ENCODE results near the gene SARM1. TPM values are rescaled to one million over a fixed set of nuclear protein-coding genes. Genes with fewer than 3 reads are reported as not detected.

The SARM1 gene
- total and polyA plus RNA-seq, 7 experiments from 2014 or later = 5.2 to 34.1 (median 25.0) TPM

GRCh38 chr17:28394337-28395116, 23.0 kb downstream of the SARM1 start:
- no peak for ATAC-seq
- peaks cover 12 to 38% (median 22%) of the 10 kb centered on the region in 5 donors for H3K36me3 Mint-ChIP-seq
- H3K4me1 ChIP-seq (ENCODE audit: control insufficient read depth in 2 of 2, insufficient read depth in 2 of 2, low read length in 2 of 2) = no peaks in the 10 kb centered on the region
- CTCF ChIA-PET = interaction anchor here (1.4 kb wide), 1 partner anchor 22 kb away, joined by 4 read pairs; no protein-coding TSS in a partner anchor
- POLR2A ChIA-PET = interaction anchor here (0.6 to 1.1 kb wide), 2 partner anchors 8 to 36 kb away, joined by 3 read pairs; no protein-coding TSS in a partner anchor
- peaks cover 0 to 1% (median 0%) of the 10 kb centered on the region in 11 donors for H3K9me3 Mint-ChIP-seq
- no peak overlapping the region for H3K4me3 Mint-ChIP-seq
- no peak overlapping the region for H3K4me3 ChIP-seq (ENCODE audit: low read length)
- H3K27me3 ChIP-seq (ENCODE audit: control insufficient read depth in 2 of 2, insufficient read depth in 2 of 2, low read length in 2 of 2) = no peaks in the 10 kb centered on the region
- H3K27me3 Mint-ChIP-seq = no peaks in the 10 kb centered on the region
- DNase-seq = no peak
- no peak overlapping the region for H3K27ac ChIP-seq (ENCODE audit: low read depth, low read length)
- H3K9me3 ChIP-seq (ENCODE audit: control insufficient read depth in 2 of 3, low read length in 3 of 3) = no peaks in the 10 kb centered on the region
- H3K4me1 Mint-ChIP-seq = peaks cover 0 to 2% (median 0%) of the 10 kb centered on the region in 7 donors
- intact Hi-C loops (cut with micrococcal nuclease) = no loop called here
- peak overlapping the region in 1 of 9 donors; percentile 26 for H3K27ac Mint-ChIP-seq
- peaks cover 0 to 66% (median 4%) of the 10 kb centered on the region in 3 experiments for H3K36me3 ChIP-seq (ENCODE audit: control insufficient read depth in 2 of 3, insufficient read depth in 3 of 3, low read length in 3 of 3)

- H3K27ac ChIP-seq (ENCODE audit: low read depth, low read length) = no peak overlapping the region
- no peaks in the 10 kb centered on the region for H3K4me1 ChIP-seq (ENCODE audit: control insufficient read depth in 2 of 2, insufficient read depth in 2 of 2, low read length in 2 of 2)
- CTCF ChIA-PET = interaction anchor here (1.4 kb wide), 1 partner anchor 21 kb away, joined by 4 read pairs; no protein-coding TSS in a partner anchor
- no peaks in the 10 kb centered on the region for H3K9me3 ChIP-seq (ENCODE audit: control insufficient read depth in 2 of 3, low read length in 3 of 3)
- POLR2A ChIA-PET = no interaction called here
- H3K36me3 Mint-ChIP-seq = peaks cover 11 to 29% (median 14%) of the 10 kb centered on the region in 5 donors
- intact Hi-C loops (cut with micrococcal nuclease) = no loop called here
- H3K9me3 Mint-ChIP-seq = peaks cover 0 to 1% (median 0%) of the 10 kb centered on the region in 11 donors
- H3K36me3 ChIP-seq (ENCODE audit: control insufficient read depth in 2 of 3, insufficient read depth in 3 of 3, low read length in 3 of 3) = peaks cover 0 to 58% (median 4%) of the 10 kb centered on the region in 3 experiments
- H3K4me3 ChIP-seq (ENCODE audit: low read length) = no peak overlapping the region
- peak overlapping the region in 1 of 9 donors; percentile 53 for H3K27ac Mint-ChIP-seq
- ATAC-seq = no peak
- no peaks in the 10 kb centered on the region for H3K27me3 ChIP-seq (ENCODE audit: control insufficient read depth in 2 of 2, insufficient read depth in 2 of 2, low read length in 2 of 2)
- H3K4me1 Mint-ChIP-seq = peaks cover 0 to 2% (median 0%) of the 10 kb centered on the region in 7 donors
- H3K4me3 Mint-ChIP-seq = no peak overlapping the region
- no peaks in the 10 kb centered on the region for H3K27me3 Mint-ChIP-seq
- no peak for DNase-seq
Observed at GRCh38 chr17:28395426-28395825, 23.9 kb downstream of the SARM1 start.

DNA sequence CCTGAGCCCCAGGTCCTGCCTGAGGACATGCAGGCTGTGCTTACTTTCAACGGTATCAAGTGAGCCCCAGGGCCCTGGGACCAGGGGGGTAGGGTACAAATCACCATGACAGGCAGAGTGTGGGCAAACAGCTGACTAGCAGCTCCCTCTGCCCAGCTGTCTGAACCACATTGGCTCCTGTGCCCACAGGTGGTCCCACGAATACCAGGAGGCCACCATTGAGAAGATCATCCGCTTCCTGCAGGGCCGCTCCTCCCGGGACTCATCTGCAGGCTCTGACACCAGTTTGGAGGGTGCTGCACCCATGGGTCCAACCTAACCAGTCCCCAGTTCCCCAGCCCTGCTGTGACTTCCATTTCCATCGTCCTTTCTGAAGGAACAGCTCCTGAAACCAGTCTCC, 24.5 kb downstream of the SARM1 start:
- intact Hi-C loops (cut with micrococcal nuclease) = no loop called here
- POLR2A ChIA-PET = no interaction called here
- Histone ChIP-seq H3K27me3 (ENCODE audit: control insufficient read depth in 2 of 2, insufficient read depth in 2 of 2, low read length in 2 of 2) (no peaks in the 10 kb centered on the region), H3K9me3 (ENCODE audit: control insufficient read depth in 2 of 3, low read length in 3 of 3) (no peaks in the 10 kb centered on the region), H3K4me1 (ENCODE audit: control insufficient read depth in 2 of 2, insufficient read depth in 2 of 2, low read length in 2 of 2) (no peaks in the 10 kb centered on the region), H3K27ac (ENCODE audit: low read depth, low read length) (no peak overlapping the region), H3K36me3 (ENCODE audit: control insufficient read depth in 2 of 3, insufficient read depth in 3 of 3, low read length in 3 of 3) (peaks cover 0 to 52% (median 2%) of the 10 kb centered on the region in 3 experiments), H3K4me3 (ENCODE audit: low read length) (no peak overlapping the region)
- Mint-ChIP-seq H3K27ac (no peak overlapping the region), H3K4me3 (no peak overlapping the region), H3K9me3 (peaks cover 0 to 1% (median 0%) of the 10 kb centered on the region in 11 donors), H3K4me1 (peaks cover 0 to 2% (median 0%) of the 10 kb centered on the region in 7 donors), H3K36me3 (peaks cover 9 to 24% (median 11%) of the 10 kb centered on the region in 5 donors), H3K27me3 (no peaks in the 10 kb centered on the region)
- DNase-seq (no peak), ATAC-seq (no peak)
- CTCF ChIA-PET = interaction anchor here (1.4 kb wide), 1 partner anchor 21 kb away, joined by 4 read pairs; no protein-coding TSS in a partner anchor

- ChIA-PET CTCF (no interaction called here), POLR2A (interaction anchor here (0.6 kb wide), 1 partner anchor 475 kb away, joined by 3 read pairs; no protein-coding TSS in a partner anchor)
- H3K27ac ChIP-seq (ENCODE audit: low read depth, low read length) = no peak overlapping the region
- no peaks in the 10 kb centered on the region for H3K4me1 ChIP-seq (ENCODE audit: control insufficient read depth in 2 of 2, insufficient read depth in 2 of 2, low read length in 2 of 2)
- no peaks in the 10 kb centered on the region for H3K27me3 Mint-ChIP-seq
- H3K9me3 Mint-ChIP-seq = peaks cover 0 to 1% (median 0%) of the 10 kb centered on the region in 11 donors
- peaks cover 0 to 2% (median 0%) of the 10 kb centered on the region in 7 donors for H3K4me1 Mint-ChIP-seq
- peaks cover 5 to 19% (median 6%) of the 10 kb centered on the region in 5 donors for H3K36me3 Mint-ChIP-seq
- H3K4me3 Mint-ChIP-seq = no peak overlapping the region
- peaks cover 0 to 45% (median 0%) of the 10 kb centered on the region in 3 experiments for H3K36me3 ChIP-seq (ENCODE audit: control insufficient read depth in 2 of 3, insufficient read depth in 3 of 3, low read length in 3 of 3)
- H3K4me3 ChIP-seq (ENCODE audit: low read length) = no peak overlapping the region
- no peaks in the 10 kb centered on the region for H3K9me3 ChIP-seq (ENCODE audit: control insufficient read depth in 2 of 3, low read length in 3 of 3)
- H3K27me3 ChIP-seq (ENCODE audit: control insufficient read depth in 2 of 2, insufficient read depth in 2 of 2, low read length in 2 of 2) = no peaks in the 10 kb centered on the region
- H3K27ac Mint-ChIP-seq = no peak overlapping the region
- DNase-seq (no peak), ATAC-seq (no peak)
- intact Hi-C loops (cut with micrococcal nuclease) = no loop called here
Observed at GRCh38 chr17:28396635-28397239, 25.2 kb downstream of the SARM1 start.

DNA sequence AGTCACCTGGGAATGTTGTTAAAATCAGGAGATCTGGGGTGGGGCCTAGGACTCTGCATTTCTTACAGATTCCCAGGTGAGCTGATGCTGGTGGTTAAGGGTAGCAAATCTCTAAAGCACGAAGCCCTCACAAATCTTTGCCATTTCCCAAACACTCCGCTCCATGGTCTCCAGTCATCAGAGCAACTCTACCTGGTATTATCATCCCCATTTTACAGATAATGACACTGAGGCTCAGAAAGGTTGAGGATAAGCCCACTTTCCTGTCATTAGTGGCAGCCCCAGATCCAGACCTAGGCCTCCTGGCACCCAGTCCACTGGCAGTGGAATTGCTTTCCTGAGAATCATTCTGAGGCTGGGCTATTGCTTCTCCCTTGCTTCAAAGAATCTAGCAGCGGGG, 25.8 kb downstream of the SARM1 start:
- no peaks in the 10 kb centered on the region for H3K27me3 Mint-ChIP-seq
- H3K27me3 ChIP-seq (ENCODE audit: control insufficient read depth in 2 of 2, insufficient read depth in 2 of 2, low read length in 2 of 2) = no peaks in the 10 kb centered on the region
- H3K9me3 ChIP-seq (ENCODE audit: control insufficient read depth in 2 of 3, low read length in 3 of 3) = no peaks in the 10 kb centered on the region
- CTCF ChIA-PET = no interaction called here
- peaks cover 0 to 1% (median 0%) of the 10 kb centered on the region in 11 donors for H3K9me3 Mint-ChIP-seq
- ATAC-seq = no peak
- no peak overlapping the region for H3K27ac ChIP-seq (ENCODE audit: low read depth, low read length)
- H3K36me3 Mint-ChIP-seq = peaks cover 5 to 19% (median 6%) of the 10 kb centered on the region in 5 donors
- no peak overlapping the region for H3K4me3 Mint-ChIP-seq
- intact Hi-C loops (cut with micrococcal nuclease) = no loop called here
- H3K4me3 ChIP-seq (ENCODE audit: low read length) = no peak overlapping the region
- POLR2A ChIA-PET = interaction anchor here (0.6 kb wide), 1 partner anchor 475 kb away, joined by 3 read pairs; no protein-coding TSS in a partner anchor
- H3K27ac Mint-ChIP-seq = no peak overlapping the region
- peaks cover 0 to 44% (median 0%) of the 10 kb centered on the region in 3 experiments for H3K36me3 ChIP-seq (ENCODE audit: control insufficient read depth in 2 of 3, insufficient read depth in 3 of 3, low read length in 3 of 3)
- DNase-seq = no peak
- H3K4me1 Mint-ChIP-seq = peaks cover 0 to 4% (median 0%) of the 10 kb centered on the region in 7 donors
- no peaks in the 10 kb centered on the region for H3K4me1 ChIP-seq (ENCODE audit: control insufficient read depth in 2 of 2, insufficient read depth in 2 of 2, low read length in 2 of 2)

DNA sequence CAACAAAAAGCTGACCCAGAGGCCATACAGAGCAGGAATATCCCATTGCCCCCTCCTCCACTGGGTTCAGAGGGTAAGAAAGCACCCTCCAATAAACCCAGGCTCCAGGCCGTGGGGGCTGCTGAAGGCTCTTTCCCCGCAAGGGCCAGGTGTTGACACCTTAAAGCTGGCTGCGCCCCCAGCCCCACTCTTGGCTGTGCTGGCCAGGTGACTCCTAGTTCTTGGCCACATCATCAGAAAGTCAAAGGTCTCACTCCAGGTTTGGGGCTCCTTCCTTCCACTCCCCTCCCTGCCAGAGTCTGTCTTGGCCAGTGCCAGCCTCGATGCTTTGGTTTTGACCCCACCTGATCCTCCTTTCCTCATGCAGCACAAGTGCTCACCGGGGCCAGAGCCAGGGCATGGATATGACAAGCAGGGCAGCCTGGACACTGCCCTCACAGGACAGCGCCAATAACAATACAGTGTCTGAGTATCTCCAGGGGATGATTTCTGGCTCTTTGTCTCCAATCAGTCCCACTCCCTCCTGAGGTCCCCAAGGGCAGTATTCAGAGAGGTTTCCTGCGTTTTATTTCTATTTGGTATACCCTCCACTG, 26.3 kb downstream of the SARM1 start:
- H3K36me3 ChIP-seq (ENCODE audit: control insufficient read depth in 2 of 3, insufficient read depth in 3 of 3, low read length in 3 of 3) = peaks cover 0 to 39% (median 0%) of the 10 kb centered on the region in 3 experiments
- intact Hi-C loops (cut with micrococcal nuclease) = no loop called here
- no peaks in the 10 kb centered on the region for H3K27me3 ChIP-seq (ENCODE audit: control insufficient read depth in 2 of 2, insufficient read depth in 2 of 2, low read length in 2 of 2)
- no peak overlapping the region for H3K27ac ChIP-seq (ENCODE audit: low read depth, low read length)
- ChIA-PET POLR2A (interaction anchor here (0.6 kb wide), 2 partner anchors 10 to 474 kb away, joined by 3 to 6 read pairs; no protein-coding TSS in a partner anchor), CTCF (no interaction called here)
- ATAC-seq = no peak
- H3K4me3 ChIP-seq (ENCODE audit: low read length) = no peak overlapping the region
- H3K4me1 Mint-ChIP-seq = peaks cover 0 to 7% (median 0%) of the 10 kb centered on the region in 7 donors
- H3K9me3 Mint-ChIP-seq = peaks cover 0 to 1% (median 0%) of the 10 kb centered on the region in 11 donors
- peaks cover 5 to 19% (median 6%) of the 10 kb centered on the region in 5 donors for H3K36me3 Mint-ChIP-seq
- no peak overlapping the region for H3K4me3 Mint-ChIP-seq
- H3K9me3 ChIP-seq (ENCODE audit: control insufficient read depth in 2 of 3, low read length in 3 of 3) = no peaks in the 10 kb centered on the region
- no peak for DNase-seq
- no peaks in the 10 kb centered on the region for H3K27me3 Mint-ChIP-seq
- H3K4me1 ChIP-seq (ENCODE audit: control insufficient read depth in 2 of 2, insufficient read depth in 2 of 2, low read length in 2 of 2) = no peaks in the 10 kb centered on the region
- H3K27ac Mint-ChIP-seq = peak overlapping the region in 2 of 9 donors; percentile 52 to 61
